H1 (cell line): ENCODE data around the gene SLC47A2. TPM values are rescaled to one million over a fixed set of nuclear protein-coding genes. Genes with fewer than 3 reads are reported as not detected.

Source experiments
- ATF2 ChIP-seq: IDR thresholded peaks from 2 replicates; pipeline ENCODE4 v1.6.1; 2012; ENCODE audit warnings: low read length, inconsistent platforms
- BRCA1 ChIP-seq: IDR thresholded peaks from 2 replicates; pipeline ENCODE4 v1.6.1; 2012; ENCODE audit warnings: low read depth, low read length, improper control_type of control experiment
- CBX8 ChIP-seq: fragments of 300-800, 300-1000 bp; sonication (generic); IDR thresholded peaks from 2 replicates; pipeline ENCODE4 v1.7.1; 2016; ENCODE audit warnings: low read depth, low read length, borderline replicate concordance
- CEBPB ChIP-seq: IDR thresholded peaks from 2 replicates; pipeline ENCODE4 v1.6.1; 2012; ENCODE audit warnings: low read depth, low read length
- EGR1 ChIP-seq: IDR thresholded peaks from 2 replicates; pipeline ENCODE4 v1.6.1; 2011; ENCODE audit warnings: low read depth, low read length, borderline replicate concordance
- EP300 ChIP-seq, 2 experiments: IDR thresholded peaks; 1 replicate in 1 of 2; 2 replicates in 1 of 2; pipeline ENCODE4 v1.6.1; 2011 to 2012; ENCODE audit warnings: low read depth in 2 of 2, low read length in 2 of 2, mild to moderate bottlenecking in 2 of 2, borderline replicate concordance in 1 of 2, inconsistent platforms in 1 of 2, moderate library complexity in 1 of 2
- FOSL1 ChIP-seq: IDR thresholded peaks from 2 replicates; pipeline ENCODE4 v1.6.1; 2011; ENCODE audit warnings: mild to moderate bottlenecking, low read depth, low read length, moderate library complexity; ENCODE audit not compliant: insufficient read depth
- KDM4A ChIP-seq: IDR thresholded peaks from one replicate; pipeline ENCODE4 v1.7.1; 2012; ENCODE audit warnings: low read depth, mild to moderate bottlenecking, moderate library complexity, low read length, inconsistent platforms; ENCODE audit not compliant: severe bottlenecking
- POLR2A ChIP-seq, 2 experiments: IDR thresholded peaks; 1 replicate in 1 of 2; 2 replicates in 1 of 2; pipeline ENCODE4 v1.6.1; 2011; ENCODE audit warnings: low read depth in 2 of 2, low read length in 2 of 2, mild to moderate bottlenecking in 2 of 2; ENCODE audit errors: control extremely low read depth in 1 of 2
- polyA plus RNA-seq, 7 experiments: library from polyadenylated mRNA; depleted of rRNA in 3 of 7; stranded (reverse) in 5 of 7; unstranded in 2 of 7; fragments of >200 nt in 5 of 7; fragments of 200-250 nt in 2 of 7; gene quantifications; 1 replicate in 5 of 7; 2 replicates in 1 of 7; 4 replicates in 1 of 7; pipeline versions ENCODE4 v1.2.1 to v1.2.3, GENCODE V29; 2011 to 2013; ENCODE audit warnings: missing spikeins in 2 of 7, mixed read lengths in 2 of 7
- total RNA-seq: library from RNA; stranded (reverse); fragmentation: NEBNext Ultra II Directional; extraction: Animal tissue kit (Norgen Biotek cat#: 25700); gene quantifications from 2 replicates; pipeline ENCODE4 v1.2.1, GENCODE V29; 2021

SLC47A2 gene
- total and polyA plus RNA-seq, 2 of the 8 experiments (the other 6 are each of a cell fraction or from before 2014, with no cell fraction given) = not detected

GRCh38 chr17:19733953-19734526 is 17.7 kb upstream of the SLC47A2 start (continued):
- no peak for TF ChIP-seq BRCA1
- no peak for TF ChIP-seq CEBPB
- TF ChIP-seq POLR2A (IDR thresholded peaks at IDR 0.05; ENCODE audit: control extremely low read depth in 1 of 2, low read depth in 2 of 2, low read length in 2 of 2) = no peak
- TF ChIP-seq FOSL1 = no peak
- no peak for TF ChIP-seq EP300 (IDR thresholded peaks at IDR 0.05; ENCODE audit: borderline replicate concordance in 1 of 2, low read depth in 2 of 2, low read length in 2 of 2)
- no peak for TF ChIP-seq ATF2
- TF ChIP-seq CBX8 = no peak
- TF ChIP-seq EGR1 = no peak
- no peak for TF ChIP-seq KDM4A
